Ishikawa (cell line): Measurements from ENCODE around the gene ZCCHC24.

Source experiments
- CEBPB ChIP-seq: IDR thresholded peaks from 2 replicates; pipeline ENCODE4 v1.6.1; 2012
- CREB1 ChIP-seq: IDR thresholded peaks from 2 replicates; pipeline ENCODE4 v1.6.1; 2012; ENCODE audit warnings: low read depth
- EGR1 ChIP-seq: IDR thresholded peaks from 2 replicates; pipeline ENCODE4 v1.6.1; 2012
- EP300 ChIP-seq: IDR thresholded peaks from 2 replicates; pipeline ENCODE4 v1.6.1; 2012; ENCODE audit warnings: borderline replicate concordance
- FOXM1 ChIP-seq: IDR thresholded peaks from 2 replicates; pipeline ENCODE4 v1.6.1; 2012; ENCODE audit warnings: low read depth, borderline replicate concordance
- NFIC ChIP-seq: IDR thresholded peaks from 2 replicates; pipeline ENCODE4 v1.6.1; 2012
- RAD21 ChIP-seq: IDR thresholded peaks from 2 replicates; pipeline ENCODE4 v1.6.1; 2012; ENCODE audit warnings: low read depth
- TAF1 ChIP-seq: IDR thresholded peaks from 2 replicates; pipeline ENCODE4 v1.6.1; 2012; ENCODE audit warnings: low read depth, mild to moderate bottlenecking
- TCF12 ChIP-seq: IDR thresholded peaks from 2 replicates; pipeline ENCODE4 v1.6.1; 2012; ENCODE audit warnings: low read depth
- TEAD4 ChIP-seq: IDR thresholded peaks from 2 replicates; pipeline ENCODE4 v1.6.1; 2012
- YY1 ChIP-seq: IDR thresholded peaks from 2 replicates; pipeline ENCODE4 v1.6.1; 2012; ENCODE audit warnings: low read depth
- ZBTB7A ChIP-seq: IDR thresholded peaks from 2 replicates; pipeline ENCODE4 v1.6.1; 2012; ENCODE audit warnings: low read depth
- TF ChIP-seq, protein P1 (sequence below): IDR thresholded peaks from 2 replicates; pipeline ENCODE4 v1.6.1; 2012; ENCODE audit warnings: low read depth, mild to moderate bottlenecking
- TF ChIP-seq, protein P2 (sequence below): IDR thresholded peaks from 2 replicates; pipeline ENCODE4 v1.6.1; 2012
- TF ChIP-seq, protein P3 (sequence below): IDR thresholded peaks from 2 replicates; pipeline ENCODE4 v1.6.1; 2012

ZCCHC24 gene

DNA sequence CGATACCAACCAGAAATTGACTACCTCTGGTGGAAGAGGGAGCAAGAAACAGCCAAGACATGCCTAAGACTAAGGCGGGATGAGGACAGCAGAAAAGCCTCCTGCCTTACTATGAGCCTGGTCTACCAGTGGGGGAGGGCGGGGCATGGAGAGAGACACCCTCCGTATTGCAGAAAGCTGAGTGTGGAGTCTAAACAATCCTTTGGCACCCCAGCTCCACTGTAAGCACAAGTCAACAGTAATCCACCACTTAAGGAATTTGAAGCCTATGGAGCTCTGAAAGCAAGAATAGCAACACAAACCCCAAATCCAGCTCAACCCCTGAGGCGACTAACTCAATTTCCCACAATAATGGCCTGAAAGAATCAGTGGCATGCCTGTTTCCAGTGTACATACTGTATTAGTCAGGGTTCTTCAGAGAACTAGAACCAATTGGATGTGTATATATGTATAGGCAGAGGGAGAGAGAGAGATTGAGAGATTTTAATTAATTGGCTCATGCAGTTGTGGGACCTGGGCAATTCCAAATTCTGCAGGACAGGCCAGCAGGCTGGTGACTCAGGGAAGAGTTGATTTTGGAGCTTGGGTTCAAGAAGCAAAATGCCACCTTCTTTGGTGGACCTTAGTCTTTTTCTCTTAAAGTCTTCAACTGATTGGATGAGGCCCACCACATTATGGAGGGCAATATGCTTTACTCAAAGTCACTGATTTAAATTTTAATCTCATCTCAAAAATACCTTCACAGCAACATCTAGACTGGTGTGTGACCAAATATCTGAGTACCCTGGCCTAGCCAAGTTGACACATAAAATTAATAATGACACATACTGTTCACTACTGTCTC is 84.7 kb downstream of the ZCCHC24 start:
- TF ChIP-seq RAD21 (no peak), EGR1 (no peak), TAF1 (no peak), TEAD4 (no peak), YY1 (no peak), CREB1 (no peak), ZBTB7A (no peak), EP300 (no peak), NFIC (no peak), TCF12 (no peak), FOXM1 (no peak), CEBPB (no peak)
- TF ChIP-seq, protein P1, sequence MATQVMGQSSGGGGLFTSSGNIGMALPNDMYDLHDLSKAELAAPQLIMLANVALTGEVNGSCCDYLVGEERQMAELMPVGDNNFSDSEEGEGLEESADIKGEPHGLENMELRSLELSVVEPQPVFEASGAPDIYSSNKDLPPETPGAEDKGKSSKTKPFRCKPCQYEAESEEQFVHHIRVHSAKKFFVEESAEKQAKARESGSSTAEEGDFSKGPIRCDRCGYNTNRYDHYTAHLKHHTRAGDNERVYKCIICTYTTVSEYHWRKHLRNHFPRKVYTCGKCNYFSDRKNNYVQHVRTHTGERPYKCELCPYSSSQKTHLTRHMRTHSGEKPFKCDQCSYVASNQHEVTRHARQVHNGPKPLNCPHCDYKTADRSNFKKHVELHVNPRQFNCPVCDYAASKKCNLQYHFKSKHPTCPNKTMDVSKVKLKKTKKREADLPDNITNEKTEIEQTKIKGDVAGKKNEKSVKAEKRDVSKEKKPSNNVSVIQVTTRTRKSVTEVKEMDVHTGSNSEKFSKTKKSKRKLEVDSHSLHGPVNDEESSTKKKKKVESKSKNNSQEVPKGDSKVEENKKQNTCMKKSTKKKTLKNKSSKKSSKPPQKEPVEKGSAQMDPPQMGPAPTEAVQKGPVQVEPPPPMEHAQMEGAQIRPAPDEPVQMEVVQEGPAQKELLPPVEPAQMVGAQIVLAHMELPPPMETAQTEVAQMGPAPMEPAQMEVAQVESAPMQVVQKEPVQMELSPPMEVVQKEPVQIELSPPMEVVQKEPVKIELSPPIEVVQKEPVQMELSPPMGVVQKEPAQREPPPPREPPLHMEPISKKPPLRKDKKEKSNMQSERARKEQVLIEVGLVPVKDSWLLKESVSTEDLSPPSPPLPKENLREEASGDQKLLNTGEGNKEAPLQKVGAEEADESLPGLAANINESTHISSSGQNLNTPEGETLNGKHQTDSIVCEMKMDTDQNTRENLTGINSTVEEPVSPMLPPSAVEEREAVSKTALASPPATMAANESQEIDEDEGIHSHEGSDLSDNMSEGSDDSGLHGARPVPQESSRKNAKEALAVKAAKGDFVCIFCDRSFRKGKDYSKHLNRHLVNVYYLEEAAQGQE = no peak
- TF ChIP-seq, protein P2, sequence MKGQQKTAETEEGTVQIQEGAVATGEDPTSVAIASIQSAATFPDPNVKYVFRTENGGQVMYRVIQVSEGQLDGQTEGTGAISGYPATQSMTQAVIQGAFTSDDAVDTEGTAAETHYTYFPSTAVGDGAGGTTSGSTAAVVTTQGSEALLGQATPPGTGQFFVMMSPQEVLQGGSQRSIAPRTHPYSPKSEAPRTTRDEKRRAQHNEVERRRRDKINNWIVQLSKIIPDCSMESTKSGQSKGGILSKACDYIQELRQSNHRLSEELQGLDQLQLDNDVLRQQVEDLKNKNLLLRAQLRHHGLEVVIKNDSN = no peak
- TF ChIP-seq, protein P3, sequence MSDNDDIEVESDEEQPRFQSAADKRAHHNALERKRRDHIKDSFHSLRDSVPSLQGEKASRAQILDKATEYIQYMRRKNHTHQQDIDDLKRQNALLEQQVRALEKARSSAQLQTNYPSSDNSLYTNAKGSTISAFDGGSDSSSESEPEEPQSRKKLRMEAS = no peak

DNA sequence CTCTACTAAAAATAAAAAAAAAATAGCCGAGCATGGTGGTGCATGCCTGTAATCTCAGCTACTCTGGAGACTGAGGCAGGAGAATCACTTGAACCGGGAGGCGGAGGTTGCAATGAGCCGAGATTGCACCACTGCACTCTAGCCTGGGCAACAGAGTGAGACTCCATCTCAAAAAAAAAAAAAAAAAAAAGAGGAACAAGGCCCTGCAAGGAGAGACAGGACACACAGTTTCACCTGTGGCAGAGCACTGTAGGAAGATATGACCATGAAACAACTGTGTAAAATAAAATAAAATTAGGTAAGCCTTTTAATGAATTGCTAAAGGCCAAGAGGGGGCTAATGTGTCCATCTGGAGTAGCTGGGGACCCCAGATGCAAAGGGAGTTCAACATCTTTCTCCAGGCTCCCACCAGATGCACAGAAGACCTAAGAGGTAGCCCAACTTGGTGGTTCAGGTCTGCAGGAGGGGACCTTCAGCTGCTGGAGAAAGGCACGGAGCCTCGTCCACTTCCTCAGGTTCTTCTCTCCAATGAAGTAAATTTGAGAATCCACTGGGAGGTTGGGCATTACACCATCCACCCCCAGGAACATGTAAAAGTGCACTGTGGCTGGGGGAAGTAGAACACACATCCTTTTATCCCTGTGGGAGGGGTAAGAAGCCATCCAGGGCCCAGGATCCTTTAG is 85.5 kb downstream of the ZCCHC24 start:
- TF ChIP-seq CEBPB = no peak
- no peak for TF ChIP-seq CREB1
- no peak for TF ChIP-seq FOXM1
- TF ChIP-seq, protein P2 = no peak
- TF ChIP-seq RAD21 = no peak
- TF ChIP-seq EP300 = no peak
- TF ChIP-seq TAF1 = no peak
- no peak for TF ChIP-seq TEAD4
- TF ChIP-seq, protein P3 = no peak
- TF ChIP-seq, protein P1 = no peak
- TF ChIP-seq NFIC = no peak

DNA sequence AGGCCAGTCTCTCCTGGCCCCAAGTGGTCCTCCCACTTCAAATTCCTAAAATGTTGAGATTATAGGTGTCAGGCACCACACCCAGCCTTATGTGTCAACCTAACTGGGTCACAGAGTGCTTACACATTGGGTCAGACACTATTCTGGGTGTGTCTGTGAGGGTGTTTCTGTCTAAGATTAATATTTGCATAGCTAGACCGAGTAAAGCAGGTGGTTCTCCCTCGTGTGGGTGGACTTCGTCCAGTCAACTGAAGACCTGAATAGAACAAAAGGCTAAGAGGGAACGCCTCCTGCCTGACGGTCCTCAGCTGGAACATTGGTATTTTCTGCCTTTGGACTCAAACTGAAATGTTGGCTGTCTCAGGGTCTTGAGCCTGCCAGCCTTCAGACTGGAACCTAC is 86.6 kb downstream of the ZCCHC24 start:
- TF ChIP-seq TAF1 = no peak
- TF ChIP-seq, protein P3 = peak; percentile 59

DNA sequence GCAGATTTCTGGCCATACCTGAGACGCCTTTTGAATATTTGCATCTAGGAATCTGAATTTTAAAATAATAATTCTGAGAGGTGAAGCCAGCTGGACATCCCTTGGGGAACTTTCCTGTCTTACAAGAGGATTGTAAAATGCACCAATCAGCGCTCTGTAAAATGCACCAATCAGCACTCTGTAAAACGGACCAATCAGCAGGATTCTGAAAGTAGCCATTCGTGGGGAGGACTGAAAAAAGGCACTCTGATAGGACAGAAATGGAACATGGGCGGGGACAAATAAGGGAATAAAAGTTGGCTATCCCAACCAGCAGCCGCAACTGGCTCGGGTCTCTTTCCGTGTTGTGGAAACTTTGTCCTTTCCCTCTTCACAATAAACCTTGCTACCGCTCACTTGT is 88.2 kb downstream of the ZCCHC24 start:
- TF ChIP-seq TCF12 = no peak
- TF ChIP-seq NFIC = no peak
- TF ChIP-seq RAD21 = no peak
- TF ChIP-seq, protein P3 = no peak
- no peak for TF ChIP-seq EGR1
- no peak for TF ChIP-seq TAF1
- TF ChIP-seq, protein P2 = no peak
- TF ChIP-seq, protein P1 = no peak
- TF ChIP-seq TEAD4 = no peak
- TF ChIP-seq YY1 = no peak
- no peak for TF ChIP-seq ZBTB7A
- TF ChIP-seq CEBPB = no peak
- no peak for TF ChIP-seq CREB1
- TF ChIP-seq EP300 = no peak
- TF ChIP-seq FOXM1 = no peak
